ENCODE results near the gene OR2AJ1. TPM values are rescaled to one million over a fixed set of nuclear protein-coding genes. Genes with fewer than 3 reads are reported as not detected.

Gene OR2AJ1
- total and polyA plus RNA-seq, 4 donors, result not detected

- DNase-seq (no peak), ATAC-seq (ENCODE audit: insufficient read depth, low FRiP score) (no peak)
- H3K9ac ChIP-seq (ENCODE audit: insufficient read depth in 1 of 2, low read length in 2 of 2), result no peak overlapping the region
- 27 to 46% methylated on average over 9 of the region's 9 CpGs for WGBS, 2 donors
- TF ChIP-seq CTCF (IDR thresholded peaks at IDR 0.05; ENCODE audit: control extremely low read depth, extremely low read depth), result no peak
- no peaks in the 10 kb centered on the region for H3K27me3 ChIP-seq (ENCODE audit: control insufficient read depth in 3 of 3, insufficient read depth in 3 of 3, low read length in 2 of 3)
- no peak overlapping the region for H3K27ac ChIP-seq (ENCODE audit: low read depth in 1 of 2, low read length in 1 of 2)
- H3K4me3 ChIP-seq, result no peak overlapping the region
- no peaks in the 10 kb centered on the region for H3K4me1 ChIP-seq (ENCODE audit: control insufficient read depth in 5 of 5, insufficient read depth in 5 of 5, low read length in 5 of 5)
- no peaks in the 10 kb centered on the region for H3K36me3 ChIP-seq (ENCODE audit: control insufficient read depth in 4 of 4, insufficient read depth in 4 of 4, low read length in 4 of 4)
- H3K9me3 ChIP-seq (ENCODE audit: control insufficient read depth in 4 of 4, insufficient read depth in 3 of 4, low read length in 3 of 4), result peaks cover 0 to 6% (median 2%) of the 10 kb centered on the region in 4 donors
Measured at GRCh38 chr1:247905910-247906503, 18.7 kb upstream of the OR2AJ1 start.

GRCh38 chr1:247906504-247907047 is 18.1 kb upstream of the OR2AJ1 start:
- Histone ChIP-seq H3K4me1 (ENCODE audit: control insufficient read depth in 5 of 5, insufficient read depth in 5 of 5, low read length in 5 of 5) (no peaks in the 10 kb centered on the region), H3K36me3 (ENCODE audit: control insufficient read depth in 4 of 4, insufficient read depth in 4 of 4, low read length in 4 of 4) (no peaks in the 10 kb centered on the region), H3K4me3 (no peak overlapping the region), H3K27me3 (ENCODE audit: control insufficient read depth in 3 of 3, insufficient read depth in 3 of 3, low read length in 2 of 3) (no peaks in the 10 kb centered on the region), H3K27ac (ENCODE audit: low read depth in 1 of 2, low read length in 1 of 2) (no peak overlapping the region), H3K9me3 (ENCODE audit: control insufficient read depth in 4 of 4, insufficient read depth in 3 of 4, low read length in 3 of 4) (peaks cover 0 to 6% (median 2%) of the 10 kb centered on the region in 4 donors), H3K9ac (ENCODE audit: insufficient read depth in 1 of 2, low read length in 2 of 2) (no peak overlapping the region)
- WGBS, 2 donors, result 20 to 30% methylated on average over 7 of the region's 7 CpGs
- DNase-seq (peak in 1 of 3 donors; percentile 1), ATAC-seq (ENCODE audit: insufficient read depth, low FRiP score) (no peak)
- TF ChIP-seq CTCF (IDR thresholded peaks at IDR 0.05; ENCODE audit: control extremely low read depth, extremely low read depth), result no peak

GRCh38 chr1:247908766-247909165 is 15.9 kb upstream of the OR2AJ1 start:
- 50 to 73% methylated on average over 5 of the region's 5 CpGs for WGBS, 2 donors
- Histone ChIP-seq H3K9ac (ENCODE audit: insufficient read depth in 1 of 2, low read length in 2 of 2) (no peak overlapping the region), H3K36me3 (ENCODE audit: control insufficient read depth in 4 of 4, insufficient read depth in 4 of 4, low read length in 4 of 4) (no peaks in the 10 kb centered on the region)

More at GRCh38 chr1:247908766-247909165, 15.9 kb upstream of the OR2AJ1 start:
- H3K27me3 ChIP-seq (ENCODE audit: control insufficient read depth in 3 of 3, insufficient read depth in 3 of 3, low read length in 2 of 3), result no peaks in the 10 kb centered on the region
- ATAC-seq (ENCODE audit: insufficient read depth, low FRiP score) (no peak), DNase-seq (no peak)
- H3K4me1 ChIP-seq (ENCODE audit: control insufficient read depth in 5 of 5, insufficient read depth in 5 of 5, low read length in 5 of 5), result no peaks in the 10 kb centered on the region
- peaks cover 0 to 9% (median 4%) of the 10 kb centered on the region in 4 donors for H3K9me3 ChIP-seq (ENCODE audit: control insufficient read depth in 4 of 4, insufficient read depth in 3 of 4, low read length in 3 of 4)
- no peak for TF ChIP-seq CTCF (IDR thresholded peaks at IDR 0.05; ENCODE audit: control extremely low read depth, extremely low read depth)
- H3K4me3 ChIP-seq, result no peak overlapping the region
- no peak overlapping the region for H3K27ac ChIP-seq (ENCODE audit: low read depth in 1 of 2, low read length in 1 of 2)

Measured in lung (tissue), 12 donors.